Calu3 (cell line): ENCODE measurements around the gene DENND6A. TPM values are rescaled to one million over a fixed set of nuclear protein-coding genes. Genes with fewer than 3 reads are reported as not detected.
A peak's percentile ranks its signal among the peaks of the same experiment; 100 is the strongest.

Experiments used
- BruUV-seq: library from RNA; stranded (reverse); fragments of 400-500 nt; replicated peaks from 2 replicates; lab custom pipeline; 2021; lab: Mats Ljungman, UMichigan
- CTCF ChIA-PET: fragments of 300-600 bp; sonication (Branson Sonifier 250); formaldehyde crosslinking; loops from one replicate; lab custom pipeline; 2022; ENCODE audit warnings: antibody characterized with exemption; lab: Charles Lee
- DNase-seq: peaks from one replicate; pipeline ENCODE4 v3.0.0; 2022
- H3K27ac Mint-ChIP-seq: one replicate; pipeline ENCODE4 v1.8.0; 2022; ENCODE audit warnings: mixed read lengths; ENCODE audit not compliant: unreplicated experiment
- H3K27me3 Mint-ChIP-seq: one replicate; pipeline ENCODE4 v1.8.0; 2022; ENCODE audit warnings: mixed read lengths; ENCODE audit not compliant: unreplicated experiment
- H3K36me3 Mint-ChIP-seq: one replicate; pipeline ENCODE4 v1.8.0; 2022; ENCODE audit warnings: mild to moderate bottlenecking, moderate library complexity, mixed read lengths; ENCODE audit not compliant: insufficient read depth, unreplicated experiment
- H3K4me1 Mint-ChIP-seq: one replicate; pipeline ENCODE4 v1.8.0; 2022; ENCODE audit warnings: mild to moderate bottlenecking, low read depth, mixed read lengths; ENCODE audit not compliant: unreplicated experiment
- H3K4me3 Mint-ChIP-seq: one replicate; pipeline ENCODE4 v1.8.0; 2022; ENCODE audit warnings: mild to moderate bottlenecking, low read depth, moderate library complexity, mixed read lengths; ENCODE audit not compliant: unreplicated experiment
- H3K9me3 Mint-ChIP-seq: one replicate; pipeline ENCODE4 v1.8.0; 2022; ENCODE audit warnings: low read depth, mixed read lengths; ENCODE audit not compliant: unreplicated experiment
- CTCF ChIP-seq: fragments of 200-600 bp; IDR thresholded peaks from one replicate; pipeline ENCODE4 v1.8.0; 2022; ENCODE audit warnings: antibody characterized with exemption; ENCODE audit not compliant: unreplicated experiment
- intact Hi-C: fragments of 100-400 bp; cut with micrococcal nuclease; formaldehyde crosslinking; loops from one replicate; pipeline ENCODE4 v1.10.0; 2022; ENCODE audit not compliant: unreplicated experiment
- total RNA-seq: library from RNA; stranded (reverse); gene quantifications from 2 replicates; pipeline ENCODE4 v1.2.3, GENCODE V29; 2022

Gene DENND6A
- total RNA-seq, 1 experiment from 2014 or later: 23.7 TPM

DNA sequence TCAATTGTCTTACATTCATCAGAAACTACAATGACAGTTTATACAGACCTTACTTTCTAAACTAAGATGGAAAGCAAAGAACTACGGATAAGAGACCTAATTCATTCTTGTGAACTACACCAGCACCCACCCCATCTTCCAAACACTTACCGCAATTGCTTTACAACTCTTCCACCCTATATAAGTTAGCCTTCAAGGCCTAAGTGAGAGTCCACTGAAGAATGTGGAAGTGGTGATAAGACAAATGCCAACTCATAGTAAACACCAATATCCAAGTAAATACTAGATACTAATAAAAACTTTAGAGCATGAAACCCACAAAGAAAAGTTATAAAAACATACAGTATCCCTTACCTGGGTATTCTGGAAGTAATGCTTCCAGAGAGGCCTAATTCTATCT lies 109.3 kb downstream of the DENND6A start:
- no peaks in the 10 kb centered on the region for H3K27me3 Mint-ChIP-seq
- TF ChIP-seq CTCF: no peak
- BruUV-seq: no TSS peak
- no peak for DNase-seq
- CTCF ChIA-PET: interaction anchor here (1.0 kb wide), 1 partner anchor 186 kb away, joined by 3 read pairs; no protein-coding TSS in a partner anchor
- H3K4me1 Mint-ChIP-seq: peaks cover 21% of the 10 kb centered on the region
- intact Hi-C loops: loop anchor here (1.0 kb wide), 1 partner anchor 186 kb away; no protein-coding TSS in a partner anchor
- peaks cover 43% of the 10 kb centered on the region for H3K36me3 Mint-ChIP-seq
- H3K9me3 Mint-ChIP-seq: no peaks in the 10 kb centered on the region
- H3K27ac Mint-ChIP-seq: no peak overlapping the region
- no peak overlapping the region for H3K4me3 Mint-ChIP-seq

DNA sequence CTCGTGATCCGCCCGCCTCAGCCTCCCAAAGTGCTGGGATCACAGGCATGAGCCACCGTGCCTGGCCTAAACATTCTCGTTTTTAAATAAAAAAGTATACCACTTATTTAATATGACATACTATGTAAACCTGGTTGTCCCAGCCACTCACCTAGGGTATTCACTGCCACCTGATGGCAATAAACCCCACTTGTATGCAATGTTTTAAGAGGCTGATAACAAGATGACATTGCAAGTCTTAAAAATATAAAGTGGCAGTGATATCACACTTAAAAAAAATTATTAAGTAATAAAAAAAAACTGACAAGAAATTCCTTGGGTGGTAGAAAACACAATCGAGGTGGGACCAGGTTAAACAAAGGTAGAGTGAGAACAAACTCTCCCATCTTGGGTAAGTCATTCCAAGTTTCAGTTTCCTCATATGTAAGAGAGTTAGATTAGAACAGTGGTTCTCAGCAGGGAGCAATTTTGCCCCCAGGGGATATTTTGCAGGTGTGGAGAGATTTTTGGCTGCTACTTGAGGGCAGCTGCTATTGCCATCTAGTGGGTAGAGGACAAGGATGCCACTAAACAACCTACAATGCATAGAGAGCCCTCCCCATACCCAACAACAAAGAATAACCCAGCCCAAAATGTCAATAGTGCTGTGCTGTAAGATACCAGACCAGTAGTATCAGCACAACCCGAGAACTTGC lies 110.3 kb downstream of the DENND6A start:
- H3K4me3 Mint-ChIP-seq: no peak overlapping the region
- CTCF ChIA-PET: interaction anchor here (1.0 kb wide), 1 partner anchor 185 kb away, joined by 3 read pairs; no protein-coding TSS in a partner anchor
- H3K4me1 Mint-ChIP-seq: peaks cover 21% of the 10 kb centered on the region
- intact Hi-C loops: loop anchor here (1.0 kb wide), 1 partner anchor 185 kb away; no protein-coding TSS in a partner anchor
- H3K9me3 Mint-ChIP-seq: no peaks in the 10 kb centered on the region
- no TSS peak for BruUV-seq
- DNase-seq: peak; percentile 76
- H3K27ac Mint-ChIP-seq: no peak overlapping the region
- TF ChIP-seq CTCF: no peak
- H3K27me3 Mint-ChIP-seq: no peaks in the 10 kb centered on the region
- peaks cover 43% of the 10 kb centered on the region for H3K36me3 Mint-ChIP-seq

GRCh38 chr3:57577801-57578200 lies 115.1 kb downstream of the DENND6A start:
- Mint-ChIP-seq H3K9me3 (no peaks in the 10 kb centered on the region), H3K27ac (no peak overlapping the region), H3K27me3 (no peaks in the 10 kb centered on the region), H3K36me3 (peaks cover 56% of the 10 kb centered on the region), H3K4me3 (no peak overlapping the region), H3K4me1 (peaks cover 18% of the 10 kb centered on the region)
- no peak for DNase-seq
- no peak for TF ChIP-seq CTCF
- intact Hi-C loops: no loop called here
- CTCF ChIA-PET: no interaction called here
- no TSS peak for BruUV-seq

- Mint-ChIP-seq H3K27me3 (no peaks in the 10 kb centered on the region), H3K4me1 (peaks cover 17% of the 10 kb centered on the region), H3K36me3 (peaks cover 57% of the 10 kb centered on the region), H3K27ac (peak overlapping the region; percentile 67), H3K9me3 (no peaks in the 10 kb centered on the region), H3K4me3 (no peak overlapping the region)
- no peak for DNase-seq
- CTCF ChIA-PET: no interaction called here
- TF ChIP-seq CTCF: no peak
- intact Hi-C loops: no loop called here
- no TSS peak for BruUV-seq
Measured at GRCh38 chr3:57575966-57576626, 116.8 kb downstream of the DENND6A start.

Other genes starting within 250 kb of the DENND6A start
- gene DNAH12, start 148.7 kb downstream of the DENND6A start, total RNA-seq: 0.92 and 1.6 TPM in 2 replicates
- 27.4 and 32.4 TPM in 2 replicates for gene PDE12, start 136.8 kb downstream of the DENND6A start, total RNA-seq
- 160 and 164 TPM in 2 replicates for gene ARF4, start 95.7 kb downstream of the DENND6A start, total RNA-seq
- gene SLMAP, start 63.2 kb upstream of the DENND6A start, total RNA-seq: 103 and 114 TPM in 2 replicates